ENCODE data around the gene PITHD1.
"Not testable (repeated sequence)": the region's sequence is repeated elsewhere in the genome, so short reads cannot be mapped to it uniquely, and the experiment has no call there.

- TF ChIP-seq CTCF (IDR thresholded peaks at IDR 0.05; ENCODE audit: low read depth, low read length); EZH2phosphoT487 (IDR thresholded peaks at IDR 0.05; ENCODE audit: low read depth): not testable (repeated sequence)
Measured at GRCh38 chr1:23834156-23834555, 55.9 kb downstream of the PITHD1 start.
